HL-60 (cell line): ENCODE measurements around the gene SAA2.
A peak's percentile ranks its signal among the peaks of the same experiment; 100 is the strongest.
"Not testable (repeated sequence)": the region's sequence is repeated elsewhere in the genome, so short reads cannot be mapped to it uniquely, and the experiment has no call there.

ENCODE experiments used
- DNase-seq, 2 experiments: peaks; one replicate each; pipeline ENCODE4 v3.0.0-alpha.2; 2010 to 2020; ENCODE audit warnings: low read depth in 1 of 2, low spot score in 1 of 2
- H3K27ac ChIP-seq: fragments of 250-450 bp; sonication (Bioruptor Pico); replicated peaks from 2 replicates; pipeline ENCODE4 v1.5.1; 2020; ENCODE audit warnings: mild to moderate bottlenecking, moderate library complexity
- H3K27me3 ChIP-seq: fragments of 250-450 bp; sonication (Bioruptor Pico); 2 replicates; pipeline ENCODE4 v1.5.1; 2021; ENCODE audit warnings: mild to moderate bottlenecking, moderate library complexity; ENCODE audit not compliant: insufficient read depth, poor library complexity, severe bottlenecking
- H3K4me3 ChIP-seq: replicated peaks from 2 replicates; pipeline ENCODE4 v1.5.1; 2011; ENCODE audit warnings: mild to moderate bottlenecking, control low read depth, low read length; ENCODE audit not compliant: insufficient read depth
- CTCF ChIP-seq: IDR thresholded peaks from one replicate; pipeline ENCODE4 v1.5.1; 2011; ENCODE audit warnings: low read length, control low read depth, inconsistent platforms; ENCODE audit not compliant: insufficient read depth
- GABPA ChIP-seq: IDR thresholded peaks from 2 replicates; pipeline ENCODE4 v1.6.1; 2012; ENCODE audit warnings: low read depth
- POLR2AphosphoS5 ChIP-seq: IDR thresholded peaks from 2 replicates; pipeline ENCODE4 v1.6.1; 2012; ENCODE audit warnings: low read depth
- REST ChIP-seq: IDR thresholded peaks from 2 replicates; pipeline ENCODE4 v1.6.1; 2012; ENCODE audit warnings: low read depth; ENCODE audit not compliant: insufficient replicate concordance
- SPI1 ChIP-seq: IDR thresholded peaks from 2 replicates; pipeline ENCODE4 v1.6.1; 2012; ENCODE audit warnings: low read depth, mild to moderate bottlenecking, borderline replicate concordance

SAA2 gene

DNA sequence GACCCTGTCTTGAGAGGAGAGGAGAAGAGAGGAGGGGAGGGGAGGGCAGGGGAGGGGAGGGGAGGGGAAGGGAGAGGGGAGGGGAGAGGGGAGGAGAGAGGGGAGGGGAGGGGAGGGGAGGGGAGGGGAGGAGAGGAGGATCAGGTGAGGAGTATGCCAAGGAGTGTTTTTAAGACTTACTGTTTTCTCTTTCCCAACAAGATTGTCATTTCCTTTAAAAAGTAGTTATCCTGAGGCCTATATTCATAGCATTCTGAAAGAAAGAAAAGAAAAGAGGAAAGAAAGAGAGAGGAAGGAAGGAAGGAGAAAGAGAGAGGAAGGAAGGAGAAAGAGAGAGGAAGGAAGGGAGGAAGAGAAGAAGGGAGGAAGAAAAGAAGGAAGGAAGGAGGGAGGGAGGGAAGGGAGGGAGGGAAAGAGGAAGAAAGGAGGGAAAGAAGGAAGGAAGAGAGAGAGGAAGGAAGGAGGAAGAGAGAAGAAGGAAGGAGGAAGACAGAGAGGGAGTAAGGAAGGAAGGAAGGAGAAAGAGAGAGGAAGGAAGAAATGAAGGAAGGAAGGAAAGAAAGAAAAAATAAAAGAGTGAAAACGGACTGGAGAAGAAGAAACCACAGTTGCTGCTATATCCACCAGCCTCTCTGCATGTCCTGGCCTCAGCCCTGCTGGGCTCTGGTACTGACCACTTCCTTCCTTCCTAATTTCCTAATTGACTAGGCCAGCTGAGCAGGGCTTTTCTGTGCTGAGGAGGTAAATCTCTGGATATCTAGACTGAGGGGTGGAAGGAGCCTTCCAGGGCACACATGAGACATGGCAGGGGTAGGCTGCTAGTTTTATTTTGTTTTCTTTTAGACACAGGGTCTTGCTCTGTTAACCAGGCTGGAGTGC lies 16.4 kb upstream of the SAA2 start:
- no peak for DNase-seq
- TF ChIP-seq GABPA, result no peak
- 0 out of 2 replicates have a peak, but pooled peaks have one; percentile 9 for TF ChIP-seq SPI1
- H3K27ac ChIP-seq, result no peak overlapping the region
- H3K27me3 ChIP-seq, result peaks cover 2% of the 10 kb centered on the region
- no peak overlapping the region for H3K4me3 ChIP-seq

DNA sequence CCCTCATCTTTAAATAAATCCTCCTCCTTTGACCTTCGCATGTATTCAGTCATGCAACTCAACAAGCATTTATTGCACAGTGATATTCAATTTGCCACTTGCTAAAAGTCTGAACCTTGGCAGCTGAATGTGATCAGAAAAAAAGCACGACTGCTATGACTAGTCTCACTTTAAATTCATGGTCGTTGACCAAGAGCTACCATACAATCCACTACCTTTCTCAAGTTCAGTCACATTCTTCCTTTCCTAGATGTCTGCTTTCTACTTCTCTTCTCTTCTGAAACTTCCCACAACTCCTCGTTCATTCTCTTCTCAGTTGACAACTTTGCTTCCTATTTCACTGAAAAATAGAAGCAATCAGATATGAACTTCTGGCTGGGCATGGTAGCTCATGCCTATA lies 15.6 kb upstream of the SAA2 start:
- DNase-seq, result no peak
- Histone ChIP-seq H3K27ac (no peak overlapping the region), H3K27me3 (peaks cover 2% of the 10 kb centered on the region), H3K4me3 (no peak overlapping the region)
- TF ChIP-seq POLR2AphosphoS5 (no peak), CTCF (no peak), SPI1 (no peak), GABPA (no peak), REST (no peak)

DNA sequence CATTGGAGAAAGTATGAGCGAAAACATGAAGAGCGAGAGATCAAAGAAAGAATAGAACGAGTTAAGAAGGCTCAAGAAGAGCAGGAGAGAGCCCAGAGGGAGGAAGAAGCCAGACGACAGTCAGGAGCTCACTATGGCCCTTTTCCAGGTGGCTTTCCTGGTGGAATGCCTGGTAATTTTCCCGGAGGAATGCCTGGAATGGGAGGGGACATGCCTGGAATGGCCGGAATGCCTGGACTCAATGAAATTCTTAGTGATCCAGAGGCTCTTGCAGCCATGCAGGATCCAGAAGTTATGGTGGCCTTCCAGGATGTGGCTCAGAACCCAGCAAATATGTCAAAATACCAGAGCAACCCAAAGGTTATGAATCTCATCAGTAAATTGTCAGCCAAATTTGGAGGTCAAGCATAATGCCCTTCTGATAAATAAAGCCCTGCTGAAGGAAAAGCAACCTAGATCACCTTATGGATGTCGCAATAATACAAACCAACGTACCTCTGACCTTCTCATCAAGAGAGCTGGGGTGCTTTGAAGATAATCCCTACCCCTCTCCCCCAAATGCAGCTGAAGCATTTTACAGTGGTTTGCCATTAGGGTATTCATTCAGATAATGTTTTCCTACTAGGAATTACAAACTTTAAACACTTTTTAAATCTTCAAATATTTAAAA lies 14.3 kb upstream of the SAA2 start:
- not testable (repeated sequence) for DNase-seq, H3K27me3 ChIP-seq, H3K4me3 ChIP-seq, H3K27ac ChIP-seq

GRCh38 chr11:18261721-18262120 lies 13.3 kb upstream of the SAA2 start:
- peaks cover 2% of the 10 kb centered on the region for H3K27me3 ChIP-seq
- DNase-seq, result no peak
- H3K27ac ChIP-seq, result no peak overlapping the region
- TF ChIP-seq CTCF (no peak), POLR2AphosphoS5 (no peak), REST (no peak), GABPA (no peak), SPI1 (no peak)
- H3K4me3 ChIP-seq, result no peak overlapping the region
